CD14-positive monocyte (primary cell): ENCODE measurements around the gene ANXA4. TPM values are rescaled to one million over a fixed set of nuclear protein-coding genes. Genes with fewer than 3 reads are reported as not detected.

Experiments
- DNase-seq, 3 donors: peaks; one replicate each; pipeline ENCODE4 v3.0.0-alpha.2; 2011 to 2022
- H2AFZ ChIP-seq: 2 replicates; pipeline ENCODE4 v1.6.0; 2012; ENCODE audit warnings: mild to moderate bottlenecking, low read depth, low read length, inconsistent platforms; ENCODE audit not compliant: insufficient read depth, poor library complexity, severe bottlenecking
- H3K27ac ChIP-seq, 2 donors: 1 replicate in 1 of 2; 2 replicates in 1 of 2; pipeline ENCODE4 v1.5.1; 2012 to 2013; ENCODE audit warnings: low read length in 2 of 2, control low read depth in 1 of 2, inconsistent platforms in 1 of 2, low read depth in 1 of 2, mild to moderate bottlenecking in 1 of 2
- H3K27me3 ChIP-seq, 2 donors: one replicate each; pipeline versions ENCODE4 v1.6.0 to v1.6.1; 2011 to 2013; ENCODE audit warnings: low read length in 2 of 2; ENCODE audit not compliant: control insufficient read depth in 2 of 2, insufficient read depth in 2 of 2
- H3K36me3 ChIP-seq, 2 donors: replicated peaks in 1 of 2; 1 replicate in 1 of 2; 2 replicates in 1 of 2; pipeline versions ENCODE4 v1.5.1 to v1.6.1; 2012 to 2013; ENCODE audit warnings: low read length in 2 of 2, control low read depth in 1 of 2, inconsistent platforms in 1 of 2, mild to moderate bottlenecking in 1 of 2; ENCODE audit not compliant: insufficient read depth in 2 of 2, control insufficient read depth in 1 of 2
- H3K4me1 ChIP-seq, 2 donors: 1 replicate in 1 of 2; 2 replicates in 1 of 2; pipeline versions ENCODE4 v1.5.1 to v1.6.1; 2012 to 2013; ENCODE audit warnings: low read length in 2 of 2, control low read depth in 1 of 2, inconsistent platforms in 1 of 2, mild to moderate bottlenecking in 1 of 2, moderate library complexity in 1 of 2; ENCODE audit not compliant: insufficient read depth in 2 of 2, control insufficient read depth in 1 of 2
- H3K4me2 ChIP-seq: replicated peaks from 2 replicates; pipeline ENCODE3; 2012; ENCODE audit warnings: low read length, moderate library complexity, mild to moderate bottlenecking; ENCODE audit not compliant: poor library complexity, severe bottlenecking; ENCODE audit errors: extremely low read depth
- H3K4me3 ChIP-seq, 3 experiments: fragments of 200-600 bp in 1 of 3; sonication (generic) in 1 of 3; replicated peaks in 1 of 3; 1 replicate in 2 of 3; 2 replicates in 1 of 3; pipeline ENCODE4 v1.5.1; 2011 to 2013; ENCODE audit warnings: low read length in 3 of 3, mild to moderate bottlenecking in 3 of 3, control low read depth in 2 of 3, low read depth in 2 of 3, inconsistent platforms in 1 of 3, moderate library complexity in 1 of 3
- H3K79me2 ChIP-seq: 2 replicates; pipeline ENCODE4 v1.6.0; 2012; ENCODE audit warnings: mild to moderate bottlenecking, control low read depth, inconsistent platforms, low read length, moderate library complexity; ENCODE audit not compliant: insufficient read depth
- H3K9ac ChIP-seq: 2 replicates; pipeline ENCODE4 v1.6.0; 2017; ENCODE audit warnings: low read length, mild to moderate bottlenecking; ENCODE audit not compliant: insufficient read depth, poor library complexity, severe bottlenecking
- H3K9me3 ChIP-seq, 2 donors: replicated peaks in 1 of 2; 1 replicate in 1 of 2; 2 replicates in 1 of 2; pipeline versions ENCODE4 v1.5.1 to v1.6.1; 2012 to 2013; ENCODE audit warnings: low read length in 2 of 2, control low read depth in 1 of 2; ENCODE audit not compliant: control insufficient read depth in 1 of 2, insufficient read depth in 1 of 2
- H4K20me1 ChIP-seq: 2 replicates; pipeline ENCODE4 v1.6.0; 2012; ENCODE audit warnings: mild to moderate bottlenecking, low read length, control low read depth, moderate library complexity; ENCODE audit not compliant: insufficient read depth
- H3K27ac Mint-ChIP-seq, 7 donors: one replicate each; pipeline ENCODE4 v1.8.0; 2020; ENCODE audit warnings: mild to moderate bottlenecking in 7 of 7, mixed read lengths in 7 of 7, moderate library complexity in 6 of 7, inconsistent platforms in 2 of 7
- H3K27me3 Mint-ChIP-seq, 3 donors: one replicate each; pipeline ENCODE4 v1.8.0; 2021 to 2022; ENCODE audit warnings: low read depth in 3 of 3, mild to moderate bottlenecking in 3 of 3, mixed read lengths in 3 of 3, moderate library complexity in 3 of 3, inconsistent platforms in 1 of 3
- H3K36me3 Mint-ChIP-seq, 2 donors: one replicate each; pipeline ENCODE4 v1.8.0; 2020; ENCODE audit warnings: mixed read lengths in 2 of 2, inconsistent platforms in 1 of 2, mild to moderate bottlenecking in 1 of 2
- H3K4me1 Mint-ChIP-seq: one replicate; pipeline ENCODE4 v1.8.0; 2020; ENCODE audit warnings: mild to moderate bottlenecking, mixed read lengths
- H3K4me3 Mint-ChIP-seq, 2 donors: one replicate each; pipeline ENCODE4 v1.8.0; 2020; ENCODE audit warnings: mild to moderate bottlenecking in 2 of 2, mixed read lengths in 2 of 2, moderate library complexity in 1 of 2
- H3K9me3 Mint-ChIP-seq, 7 donors: one replicate each; pipeline ENCODE4 v1.8.0; 2020 to 2022; ENCODE audit warnings: mixed read lengths in 7 of 7, mild to moderate bottlenecking in 6 of 7, moderate library complexity in 6 of 7, inconsistent platforms in 2 of 7
- WGBS: methylation state at CpG from one replicate; pipeline ENCODE4 v1.1.5; 2013; ENCODE audit warnings: missing lambda C conversion rate; ENCODE audit not compliant: insufficient coverage; 5-methylcytosine and 5-hydroxymethylcytosine counted together
- intact Hi-C, 2 donors: fragments of 100-400 bp; cut with micrococcal nuclease; formaldehyde crosslinking; loops; one replicate each; pipeline versions ENCODE4 v1.15.0 to v1.15.1; 2023
- polyA plus RNA-seq, 3 donors: library from polyadenylated mRNA; depleted of rRNA in 1 of 3; unstranded in 2 of 3; stranded (reverse) in 1 of 3; fragments of 300-500 nt in 2 of 3; fragments of >200 nt in 1 of 3; fragmentation: Illumina TruSeq in 2 of 3; gene quantifications; 1 replicate in 2 of 3; 2 replicates in 1 of 3; pipeline ENCODE4 v1.2.3, GENCODE V29; 2012 to 2021
- TF ChIP-seq, protein P1 (sequence below): fragments of 200-600 bp; IDR thresholded peaks from one replicate; pipeline ENCODE4 v1.8.0; 2022; ENCODE audit warnings: antibody characterized with exemption, mild to moderate bottlenecking

The ANXA4 gene
- polyA plus RNA-seq, 3 donors: 30.0 to 95.7 (median 64.7) TPM

DNA sequence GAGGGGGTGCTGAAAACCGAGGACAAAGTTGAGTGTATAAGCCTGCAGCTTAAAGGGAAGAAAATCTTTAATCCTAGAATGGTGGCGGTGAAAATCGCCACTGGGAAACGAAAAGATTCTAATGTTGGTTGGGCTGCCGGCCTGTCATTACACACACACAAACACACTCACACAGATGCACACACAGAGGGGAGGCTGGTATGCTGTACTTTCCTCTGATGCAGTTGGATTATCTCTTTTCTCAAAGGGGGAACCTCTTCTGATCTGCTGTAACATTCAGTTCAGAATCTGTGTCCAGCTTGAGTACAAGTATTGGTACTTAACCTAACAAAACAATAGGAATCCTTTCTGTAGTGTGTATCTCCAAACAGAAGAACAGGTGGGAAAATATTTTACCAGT lies 39.0 kb downstream of the ANXA4 start:
- Histone ChIP-seq H3K4me3 (no peak overlapping the region), H3K27me3 (no peaks in the 10 kb centered on the region), H3K9ac (no peak overlapping the region), H3K4me2 (no peak overlapping the region), H3K27ac (no peak overlapping the region), H4K20me1 (no peaks in the 10 kb centered on the region), H3K9me3 (peaks cover 0 to 7% of the 10 kb centered on the region in 2 donors), H3K36me3 (peaks cover 0 to 14% of the 10 kb centered on the region in 2 donors), H3K79me2 (no peaks in the 10 kb centered on the region), H3K4me1 (peaks cover 5 to 6% of the 10 kb centered on the region in 2 donors), H2AFZ (no peak overlapping the region)
- TF ChIP-seq, protein P1, sequence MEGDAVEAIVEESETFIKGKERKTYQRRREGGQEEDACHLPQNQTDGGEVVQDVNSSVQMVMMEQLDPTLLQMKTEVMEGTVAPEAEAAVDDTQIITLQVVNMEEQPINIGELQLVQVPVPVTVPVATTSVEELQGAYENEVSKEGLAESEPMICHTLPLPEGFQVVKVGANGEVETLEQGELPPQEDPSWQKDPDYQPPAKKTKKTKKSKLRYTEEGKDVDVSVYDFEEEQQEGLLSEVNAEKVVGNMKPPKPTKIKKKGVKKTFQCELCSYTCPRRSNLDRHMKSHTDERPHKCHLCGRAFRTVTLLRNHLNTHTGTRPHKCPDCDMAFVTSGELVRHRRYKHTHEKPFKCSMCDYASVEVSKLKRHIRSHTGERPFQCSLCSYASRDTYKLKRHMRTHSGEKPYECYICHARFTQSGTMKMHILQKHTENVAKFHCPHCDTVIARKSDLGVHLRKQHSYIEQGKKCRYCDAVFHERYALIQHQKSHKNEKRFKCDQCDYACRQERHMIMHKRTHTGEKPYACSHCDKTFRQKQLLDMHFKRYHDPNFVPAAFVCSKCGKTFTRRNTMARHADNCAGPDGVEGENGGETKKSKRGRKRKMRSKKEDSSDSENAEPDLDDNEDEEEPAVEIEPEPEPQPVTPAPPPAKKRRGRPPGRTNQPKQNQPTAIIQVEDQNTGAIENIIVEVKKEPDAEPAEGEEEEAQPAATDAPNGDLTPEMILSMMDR: no peak
- peaks cover 28% of the 10 kb centered on the region for H3K4me1 Mint-ChIP-seq
- no peak for DNase-seq
- peaks cover 0 to 9% (median 5%) of the 10 kb centered on the region in 7 donors for H3K9me3 Mint-ChIP-seq
- WGBS: 43% methylated on average over 1 of the region's 5 CpGs
- peak overlapping the region in 1 of 7 donors; percentile 66 for H3K27ac Mint-ChIP-seq
- no peak overlapping the region for H3K4me3 Mint-ChIP-seq
- peaks cover 0 to 2% (median 2%) of the 10 kb centered on the region in 3 donors for H3K27me3 Mint-ChIP-seq
- H3K36me3 Mint-ChIP-seq: peaks cover 23 to 25% of the 10 kb centered on the region in 2 donors
- intact Hi-C loops: no loop called here

DNA sequence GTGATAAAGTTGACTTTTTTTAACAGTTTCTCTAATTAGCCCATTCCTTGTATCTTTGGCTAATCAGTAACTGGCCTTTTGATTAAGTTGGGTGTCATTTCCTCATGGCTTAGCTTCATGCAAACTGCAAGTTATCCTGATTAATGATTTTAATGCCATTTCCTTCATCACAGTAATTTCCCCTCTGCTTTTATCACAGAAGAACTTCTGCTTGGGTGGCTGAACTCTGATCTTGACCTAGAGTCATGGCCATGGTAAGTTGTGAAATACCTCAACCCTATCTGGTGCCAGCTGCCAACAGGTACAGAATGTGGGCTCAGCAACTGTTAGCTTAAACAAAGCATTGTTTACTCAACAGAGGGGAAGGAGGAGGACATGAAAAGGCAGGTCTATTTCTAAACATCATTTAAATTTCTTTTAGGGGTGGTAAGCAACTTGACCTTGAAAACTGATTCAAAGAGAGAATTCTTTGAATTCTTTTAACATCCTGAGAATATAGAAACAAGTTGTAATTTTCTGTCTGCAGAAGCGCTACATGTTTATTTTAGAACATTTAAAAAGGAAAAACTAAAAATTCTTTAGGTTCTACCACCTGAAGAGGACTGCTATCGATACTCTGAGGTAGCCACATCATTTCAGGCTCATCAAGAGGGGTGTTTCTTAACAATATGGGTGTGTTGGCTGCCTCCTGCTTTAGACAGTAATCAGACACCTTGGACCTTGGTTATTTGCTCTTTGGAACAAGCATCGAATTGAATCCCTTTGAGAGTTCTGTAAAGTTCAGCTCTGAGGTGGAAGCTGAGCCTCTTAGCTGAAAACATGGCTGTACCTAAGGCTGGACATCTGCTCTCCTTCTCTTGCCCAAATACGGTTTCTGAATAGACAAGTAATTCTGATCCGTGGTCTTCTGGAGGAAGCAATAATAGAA lies 39.7 kb downstream of the ANXA4 start:
- Histone ChIP-seq H2AFZ (no peak overlapping the region), H3K36me3 (peaks cover 0 to 18% of the 10 kb centered on the region in 2 donors), H3K27me3 (no peaks in the 10 kb centered on the region), H3K4me2 (no peak overlapping the region), H3K4me1 (peaks cover 5 to 6% of the 10 kb centered on the region in 2 donors), H3K9me3 (peaks cover 0 to 1% of the 10 kb centered on the region in 2 donors), H3K4me3 (no peak overlapping the region), H3K79me2 (no peaks in the 10 kb centered on the region), H3K9ac (no peak overlapping the region), H3K27ac (no peak overlapping the region), H4K20me1 (no peaks in the 10 kb centered on the region)
- Mint-ChIP-seq H3K27me3 (peaks cover 0 to 2% (median 2%) of the 10 kb centered on the region in 3 donors), H3K4me3 (no peak overlapping the region), H3K4me1 (peaks cover 25% of the 10 kb centered on the region), H3K36me3 (peaks cover 21 to 29% of the 10 kb centered on the region in 2 donors), H3K27ac (peak overlapping the region in 1 of 7 donors; percentile 6), H3K9me3 (peaks cover 0 to 4% (median 0%) of the 10 kb centered on the region in 7 donors)
- intact Hi-C loops: no loop called here
- DNase-seq: no peak
- TF ChIP-seq, protein P1: no peak
- 71% methylated on average over 1 of the region's 5 CpGs for WGBS
